HPDE6-E6E7 (cell line): ENCODE data around the gene ADAMTS2.
"Not testable (repeated sequence)": the region's sequence is repeated elsewhere in the genome, so short reads cannot be mapped to it uniquely, and the experiment has no call there.

Experiments
- DNase-seq: peaks from one replicate; pipeline ENCODE4 v3.0.0; 2011; ENCODE audit warnings: missing footprints; ENCODE audit errors: extremely low spot score

Gene ADAMTS2

DNA sequence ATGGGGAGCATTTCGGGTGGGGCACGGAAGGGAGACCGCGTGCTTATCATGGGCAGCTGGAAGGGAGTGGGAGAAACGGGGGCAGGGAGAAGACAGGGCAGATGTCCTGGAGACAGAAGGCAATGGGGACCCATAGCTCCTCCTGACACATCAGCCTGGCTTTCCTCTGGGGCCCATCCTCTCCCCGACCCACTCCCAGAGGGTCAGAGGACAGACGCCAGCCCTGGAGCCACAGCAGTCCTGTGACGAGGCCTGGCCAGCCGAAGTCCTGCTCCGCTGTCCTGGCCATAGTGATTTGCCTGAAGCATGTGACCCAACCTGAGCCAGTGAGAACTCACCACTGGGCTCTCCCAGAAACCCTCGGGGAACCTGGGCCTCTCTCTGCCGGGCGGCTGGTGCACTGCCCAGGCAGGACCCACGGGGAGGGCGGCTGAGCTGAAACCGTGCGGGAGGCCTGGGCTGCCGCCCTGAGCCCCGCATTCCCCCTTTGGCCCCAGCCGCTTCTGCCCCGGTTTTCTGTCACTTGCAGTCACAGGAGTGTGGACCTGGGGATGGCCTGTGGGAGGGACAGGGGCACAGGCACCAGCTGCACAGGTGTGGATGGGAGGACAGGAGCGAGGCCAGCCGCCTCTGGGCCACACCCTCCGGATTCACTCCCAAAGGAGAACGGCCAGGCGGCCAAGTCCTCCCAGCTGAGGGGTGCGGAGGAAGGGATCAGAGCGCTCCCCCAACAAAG is 19.8 kb downstream of the ADAMTS2 start:
- DNase-seq, result no peak

DNA sequence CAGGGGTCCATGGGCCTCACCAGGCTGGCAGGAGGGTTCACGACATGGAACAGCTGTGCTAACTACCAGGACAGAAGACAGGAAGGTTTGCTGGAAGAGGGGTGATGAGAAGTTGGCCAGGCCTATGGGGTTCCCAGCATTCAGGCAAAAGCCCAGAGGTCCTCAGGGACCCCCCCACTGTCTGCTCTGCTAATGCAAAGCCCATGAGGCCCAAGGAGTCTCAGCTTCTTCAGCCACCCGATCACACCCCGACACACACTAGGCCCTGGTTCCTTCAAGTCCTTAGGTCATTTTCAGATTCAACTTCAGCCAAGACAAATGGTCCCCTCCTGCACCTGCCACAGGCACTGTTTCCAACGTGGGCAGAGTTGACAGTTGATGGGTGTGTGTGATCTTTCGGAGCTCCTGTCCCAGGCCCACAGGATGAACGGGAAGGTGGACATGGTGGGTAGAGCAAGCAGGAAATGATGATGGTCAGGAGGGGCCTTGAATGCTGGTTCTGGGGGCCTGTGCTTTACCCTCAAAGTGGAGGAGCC is 20.4 kb downstream of the ADAMTS2 start:
- no peak for DNase-seq

DNA sequence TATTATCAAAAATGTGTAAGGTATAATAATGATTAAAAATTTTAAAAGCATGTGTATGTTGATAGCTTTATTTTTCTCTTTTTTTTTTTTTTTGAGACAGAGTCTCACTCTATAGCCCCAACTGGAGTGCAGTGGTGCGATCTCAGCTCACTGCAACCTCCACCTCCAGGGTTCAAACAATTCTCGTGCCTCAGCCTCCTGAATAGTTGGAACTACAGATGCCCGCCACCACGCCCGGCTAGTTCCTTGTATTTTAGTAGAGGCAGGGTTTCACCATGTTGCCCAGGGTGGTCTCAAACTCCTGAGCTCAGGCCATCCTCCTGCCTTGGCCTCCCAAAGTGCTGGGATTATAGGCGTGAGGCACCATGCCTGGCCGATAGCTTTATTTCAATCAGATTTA is 20.9 kb downstream of the ADAMTS2 start:
- not testable (repeated sequence) for DNase-seq

DNA sequence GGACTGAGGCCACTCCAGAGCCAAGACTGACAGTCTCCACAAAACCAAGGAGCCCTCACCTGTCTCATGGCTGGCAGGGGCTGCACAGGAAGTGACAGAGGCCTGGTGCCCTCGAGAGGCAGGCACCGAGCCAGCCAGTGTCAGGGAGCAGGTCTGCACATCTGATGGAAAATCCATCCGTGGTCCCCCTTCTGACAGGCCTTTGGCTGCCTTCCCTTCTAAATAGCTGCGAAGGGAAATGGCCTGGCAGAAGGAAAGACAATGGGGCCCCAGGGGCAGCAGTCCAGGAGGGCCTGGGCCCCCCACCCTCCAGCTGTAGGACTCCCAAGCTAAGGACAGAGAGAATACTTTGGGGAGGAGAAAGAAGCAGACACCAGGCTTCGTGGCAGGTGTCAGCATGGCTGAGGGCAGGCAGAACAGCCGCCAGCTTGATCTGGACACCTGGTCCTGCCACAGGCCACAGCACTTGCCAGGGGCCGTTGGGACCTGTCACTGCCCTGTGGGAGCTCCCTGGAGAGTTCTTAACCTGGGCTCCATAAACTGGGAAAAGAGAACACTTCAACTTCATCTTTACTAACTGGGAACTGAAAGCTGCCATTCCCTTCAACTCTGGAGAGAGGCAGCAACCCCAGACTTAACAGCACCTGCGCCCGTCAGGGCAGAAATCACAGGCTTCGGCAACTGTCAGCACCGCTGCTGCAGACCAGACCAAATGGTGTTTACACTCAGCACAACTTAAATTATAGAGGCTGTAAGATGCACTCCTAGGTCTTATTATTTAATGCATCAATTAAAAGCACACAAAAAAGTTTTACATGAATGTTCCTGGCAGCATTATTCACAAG is 22.0 kb downstream of the ADAMTS2 start:
- DNase-seq, result no peak

DNA sequence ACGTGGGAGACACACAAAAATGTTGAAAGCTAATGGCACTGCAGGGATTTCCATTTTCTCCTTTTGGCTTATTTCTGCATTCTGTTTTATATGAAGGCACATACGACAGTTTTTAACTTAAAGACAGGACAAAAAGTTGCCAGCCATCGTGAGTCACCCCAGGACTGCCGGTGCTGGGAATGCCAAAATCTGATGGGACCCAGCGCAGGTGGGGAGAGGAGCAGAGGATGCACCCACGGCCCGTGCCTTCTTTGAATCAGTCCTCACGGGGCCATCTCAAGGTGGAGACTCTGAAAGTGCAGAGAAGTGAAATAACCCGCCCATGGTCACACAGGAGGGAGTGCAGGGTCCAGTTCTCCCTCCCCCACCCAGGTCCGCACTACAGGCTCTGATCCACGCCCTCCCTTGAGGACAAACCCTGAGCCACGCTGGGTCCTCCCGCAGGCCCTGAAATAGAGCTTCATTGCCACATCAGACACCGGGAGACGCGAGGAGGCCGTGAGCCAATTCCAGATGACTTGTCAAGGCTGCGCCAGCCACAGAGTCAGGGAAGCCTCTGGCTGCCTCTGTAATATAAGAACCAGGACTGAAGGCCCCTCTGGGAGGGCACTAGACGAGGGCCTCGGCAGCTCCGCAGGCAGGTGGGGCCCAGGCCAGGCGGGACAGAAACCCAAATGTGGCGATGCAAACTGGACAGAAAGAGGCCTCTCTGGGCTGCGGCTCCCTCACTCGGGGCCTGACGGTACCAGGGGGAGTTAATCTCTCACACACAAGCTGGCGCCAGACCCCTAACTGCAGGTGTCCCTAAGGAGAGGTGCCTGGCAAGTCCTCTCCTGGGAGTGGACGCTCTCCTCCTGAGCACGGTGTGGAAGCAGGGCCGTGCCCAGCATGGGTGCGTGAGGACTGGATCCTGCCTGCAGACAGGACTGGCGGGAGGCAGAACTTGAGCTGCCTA is 22.9 kb downstream of the ADAMTS2 start:
- DNase-seq, result no peak

DNA sequence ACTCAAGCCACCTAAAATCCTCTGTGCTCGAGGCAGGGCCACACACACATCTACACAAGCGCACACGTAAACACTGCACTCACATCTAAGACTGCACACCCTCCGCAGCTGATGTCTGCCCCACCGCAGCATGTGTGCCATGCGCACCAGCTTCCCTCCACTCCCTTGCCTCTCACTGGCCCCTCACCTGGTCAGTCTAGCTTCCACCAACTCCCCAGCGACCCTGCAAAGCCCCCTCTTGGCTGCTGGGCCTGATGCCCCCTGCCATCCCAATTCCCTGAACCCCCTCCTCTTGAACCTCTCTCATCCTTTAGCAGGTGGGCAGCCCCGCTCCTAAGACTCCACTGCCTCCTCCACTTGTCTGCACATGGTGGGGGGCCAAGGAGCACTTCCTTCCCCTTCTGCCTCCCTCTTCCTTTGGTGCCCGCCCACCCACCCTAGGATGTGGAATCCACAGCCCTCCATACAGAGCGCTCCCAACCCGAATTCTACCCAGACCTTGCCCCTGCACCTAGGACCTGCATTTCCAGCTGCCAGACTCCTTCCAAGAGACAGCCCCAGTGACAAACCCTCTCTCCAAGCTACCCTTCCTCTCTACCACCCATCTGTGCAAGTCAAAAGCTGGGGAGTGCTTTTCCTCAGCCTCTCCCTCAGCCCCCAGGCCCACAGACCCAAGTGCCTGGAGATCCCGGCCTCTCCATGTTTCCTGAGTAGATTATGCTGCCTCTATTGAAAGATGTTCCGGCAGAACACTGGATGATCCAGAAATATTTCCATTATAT is 23.9 kb downstream of the ADAMTS2 start:
- DNase-seq, result no peak

DNA sequence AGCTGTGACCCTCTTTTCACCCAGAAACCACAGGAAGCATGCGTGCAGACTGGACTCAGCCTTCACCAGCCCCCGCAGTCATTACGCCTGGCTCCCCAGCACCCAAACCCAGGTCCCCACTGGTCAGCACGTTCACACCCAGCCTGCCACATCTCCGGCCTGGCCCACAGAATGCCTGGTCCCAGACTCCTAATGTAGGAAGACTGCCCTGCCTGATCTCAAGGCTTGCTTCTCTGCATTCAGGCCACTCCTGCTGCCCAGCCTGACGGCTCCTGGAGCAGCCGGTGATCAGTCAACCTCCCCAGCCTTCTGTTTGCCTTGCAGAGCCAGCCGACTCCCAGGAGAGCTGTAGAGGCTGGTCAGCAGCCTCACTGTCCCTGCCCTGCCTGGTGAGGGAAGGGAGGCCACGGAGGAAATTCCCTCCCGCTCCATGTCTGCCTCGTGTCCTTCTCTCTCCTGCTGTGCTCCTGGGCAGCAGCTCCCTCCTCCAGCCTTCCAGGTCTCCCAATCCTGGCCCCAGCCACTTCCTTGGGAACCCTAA is 25.4 kb downstream of the ADAMTS2 start:
- DNase-seq, result no peak

DNA sequence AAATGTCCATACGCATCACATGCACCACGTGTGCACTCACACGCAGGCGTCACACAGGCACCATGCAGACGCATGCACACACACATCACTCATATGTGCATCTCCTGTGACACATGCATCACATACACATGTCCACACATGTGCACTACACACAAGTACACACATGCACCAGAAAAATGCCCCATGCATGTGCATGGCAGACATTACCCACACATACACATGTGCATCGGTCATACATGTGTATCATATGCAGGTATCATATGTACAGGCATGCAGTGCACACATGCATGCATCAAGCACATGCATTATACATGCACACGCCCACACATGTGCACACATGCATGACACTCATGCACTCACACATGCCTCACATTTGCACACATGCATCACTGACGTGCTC is 26.1 kb downstream of the ADAMTS2 start:
- no peak for DNase-seq

DNA sequence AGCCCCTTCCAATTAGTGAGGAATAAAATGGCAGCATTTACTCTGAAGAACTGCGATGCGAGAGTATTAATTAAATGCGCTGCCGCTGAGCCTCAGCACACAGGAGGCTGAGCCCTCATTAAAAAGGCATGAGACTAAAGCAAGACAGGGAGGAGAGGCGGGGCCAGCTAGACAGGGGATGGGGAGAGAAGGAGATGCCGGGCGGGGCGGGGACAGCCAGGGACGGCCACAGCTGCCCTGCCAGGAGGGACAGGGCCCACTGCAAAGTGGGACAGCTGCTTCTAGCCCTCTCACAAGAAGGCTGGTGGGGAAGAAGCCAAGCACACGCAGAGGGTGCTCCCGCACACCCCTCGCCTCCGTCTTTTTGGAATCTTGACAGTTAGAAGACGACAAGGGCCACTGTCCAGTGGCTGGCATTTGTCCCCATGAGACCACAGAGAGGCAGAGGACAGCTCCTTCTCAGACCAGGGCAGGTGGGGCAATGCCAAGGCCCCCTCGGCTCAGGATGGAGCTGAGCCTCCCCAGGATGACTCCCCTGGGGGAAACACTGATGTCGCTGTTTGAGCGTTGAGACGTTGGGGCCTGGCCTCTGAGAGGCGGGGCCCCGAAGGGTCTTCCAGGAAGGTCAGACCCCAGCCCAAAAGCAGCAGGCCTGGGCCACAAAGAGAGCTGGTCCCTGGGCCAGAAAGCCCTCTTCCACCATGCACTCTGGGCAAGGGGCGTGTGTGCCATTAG is 26.9 kb downstream of the ADAMTS2 start:
- DNase-seq, result no peak

DNA sequence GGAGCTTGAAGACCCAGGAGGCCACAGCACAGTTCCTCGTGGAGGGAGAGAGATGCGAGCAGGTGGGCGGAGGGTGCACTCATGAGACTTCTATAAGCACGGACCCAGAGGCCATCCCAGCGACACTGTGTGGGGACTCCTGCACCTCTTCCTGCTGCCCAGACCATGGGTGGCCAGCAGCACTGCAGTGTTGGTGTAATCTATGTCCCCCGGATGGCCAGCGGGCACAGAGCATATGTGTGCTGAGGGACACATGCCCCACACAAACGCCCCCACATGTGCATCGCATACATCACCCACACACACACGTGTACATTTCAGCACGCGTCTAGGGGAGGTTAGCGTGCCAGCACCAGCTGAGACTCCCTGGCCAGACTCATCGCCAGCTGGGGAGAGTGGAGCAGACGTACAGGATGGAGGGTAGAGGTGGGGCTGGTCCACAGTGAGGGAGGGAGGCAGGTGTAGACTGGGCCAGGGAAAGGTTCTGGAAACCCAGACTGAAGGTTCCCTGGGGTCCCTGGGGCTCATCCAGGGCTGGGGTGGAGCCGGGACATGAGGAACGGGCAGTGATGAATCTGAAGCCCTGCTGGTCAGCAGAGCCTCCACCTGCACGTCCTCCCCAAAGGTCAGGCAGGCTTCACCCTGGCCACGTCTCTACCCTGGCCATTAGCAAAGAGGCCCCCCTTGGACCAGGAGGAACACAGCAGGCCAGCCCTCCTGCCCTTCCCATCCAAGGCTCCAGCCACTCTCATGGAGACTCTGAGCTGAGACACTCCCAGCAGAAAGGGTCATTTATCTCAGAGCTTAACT is 27.6 kb downstream of the ADAMTS2 start:
- no peak for DNase-seq

DNA sequence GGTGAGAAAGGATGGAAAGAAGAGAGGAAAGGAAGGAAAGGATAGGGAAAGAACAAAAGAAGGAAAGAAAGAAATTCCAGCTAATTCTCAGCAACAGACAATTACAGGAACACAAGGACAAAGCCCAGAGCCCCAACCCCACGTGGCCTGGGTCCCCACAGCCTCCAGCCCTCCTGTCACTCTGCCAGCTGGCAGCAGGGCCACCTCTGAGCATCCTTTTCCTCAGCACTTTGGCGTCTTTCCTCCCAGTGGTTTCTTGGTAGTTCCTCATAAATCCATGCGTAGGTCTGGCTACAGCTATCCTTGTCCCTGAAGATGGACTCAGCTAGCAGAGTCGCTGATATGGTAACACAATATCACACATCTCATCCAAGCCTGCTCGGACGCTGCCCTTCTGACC is 28.3 kb downstream of the ADAMTS2 start:
- DNase-seq, result no peak

DNA sequence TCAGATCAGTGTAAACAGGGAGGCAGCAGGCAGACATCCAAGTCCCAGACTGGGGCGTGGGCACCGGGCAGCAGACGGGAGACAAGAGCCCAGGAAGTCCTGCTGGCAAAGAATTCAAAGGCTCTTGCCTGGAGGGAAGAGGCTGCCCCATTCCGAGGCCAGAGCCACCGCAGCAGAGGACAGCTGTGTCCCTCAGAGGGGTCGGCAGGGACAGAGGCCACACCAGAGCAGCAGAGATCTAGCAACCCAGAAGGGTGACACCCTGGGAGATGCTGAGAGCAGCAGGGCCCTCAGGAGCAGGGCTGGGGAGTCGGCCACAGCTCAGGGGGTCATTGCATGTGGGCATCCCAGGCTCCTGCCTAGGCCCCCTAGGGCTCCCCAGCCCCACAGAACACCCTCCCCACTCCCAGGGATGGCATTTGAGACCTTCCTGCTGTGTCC is 29.1 kb downstream of the ADAMTS2 start:
- no peak for DNase-seq

DNA sequence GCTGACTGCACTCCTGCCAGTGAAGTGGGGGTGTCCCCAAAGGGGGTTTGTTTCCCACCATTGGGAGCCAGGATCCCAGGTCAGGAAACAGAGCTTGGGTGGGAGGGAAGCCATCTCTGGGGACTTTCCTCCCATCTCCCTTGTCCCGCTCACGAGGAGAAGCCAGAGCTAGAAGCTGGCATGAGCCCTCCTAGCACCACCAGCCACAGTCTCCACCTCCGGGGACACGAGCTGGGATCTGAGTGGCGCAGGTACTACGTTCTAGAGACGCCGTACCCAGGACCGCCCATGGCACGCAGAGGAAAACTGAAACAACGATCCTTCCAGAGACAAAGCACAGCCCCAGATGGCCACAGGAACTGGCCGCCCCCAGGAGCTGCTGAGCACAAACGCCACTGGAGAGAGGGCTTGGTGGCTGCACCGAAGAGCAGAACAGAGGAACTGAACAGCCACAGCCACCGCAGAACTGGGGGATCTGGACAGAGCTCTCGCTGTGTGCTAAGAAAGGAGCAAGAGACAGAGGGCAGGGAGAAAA is 29.8 kb downstream of the ADAMTS2 start:
- DNase-seq, result no peak

DNA sequence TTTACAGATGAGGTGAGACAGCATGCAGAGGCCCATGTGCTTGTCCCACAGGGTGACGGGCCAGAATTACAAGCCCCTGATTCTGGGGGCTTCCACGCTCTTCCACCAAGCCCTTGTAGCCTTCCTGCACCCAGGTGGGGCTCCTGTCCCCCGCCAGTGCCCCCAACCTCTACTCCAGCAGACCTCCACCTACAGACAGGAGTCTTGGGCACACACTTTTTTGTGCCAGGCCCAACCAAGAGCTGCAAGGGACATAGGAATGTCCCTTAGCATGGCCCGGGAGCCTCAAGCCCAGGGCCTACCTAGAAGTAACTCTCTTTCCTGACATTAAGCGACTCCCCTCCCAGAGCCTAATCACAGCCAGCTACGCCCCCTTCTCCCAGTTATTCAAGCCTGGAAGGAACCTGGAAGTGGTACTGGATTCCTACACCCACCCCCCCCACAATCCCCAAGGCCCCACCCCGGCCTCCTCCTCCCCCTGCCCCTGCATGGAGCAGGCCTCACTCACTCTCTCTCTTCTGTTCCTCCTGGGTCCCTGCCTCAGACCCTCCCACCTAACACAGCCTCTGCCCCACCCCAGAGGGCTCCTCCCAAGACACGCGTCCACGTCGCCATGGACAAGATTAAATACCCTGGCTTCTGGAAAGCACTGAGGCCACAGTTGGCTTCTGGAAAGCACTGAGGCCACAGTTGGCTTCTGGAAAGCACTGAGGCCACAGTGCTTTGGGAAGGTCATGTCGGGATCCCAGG is 30.5 kb downstream of the ADAMTS2 start:
- DNase-seq, result no peak

DNA sequence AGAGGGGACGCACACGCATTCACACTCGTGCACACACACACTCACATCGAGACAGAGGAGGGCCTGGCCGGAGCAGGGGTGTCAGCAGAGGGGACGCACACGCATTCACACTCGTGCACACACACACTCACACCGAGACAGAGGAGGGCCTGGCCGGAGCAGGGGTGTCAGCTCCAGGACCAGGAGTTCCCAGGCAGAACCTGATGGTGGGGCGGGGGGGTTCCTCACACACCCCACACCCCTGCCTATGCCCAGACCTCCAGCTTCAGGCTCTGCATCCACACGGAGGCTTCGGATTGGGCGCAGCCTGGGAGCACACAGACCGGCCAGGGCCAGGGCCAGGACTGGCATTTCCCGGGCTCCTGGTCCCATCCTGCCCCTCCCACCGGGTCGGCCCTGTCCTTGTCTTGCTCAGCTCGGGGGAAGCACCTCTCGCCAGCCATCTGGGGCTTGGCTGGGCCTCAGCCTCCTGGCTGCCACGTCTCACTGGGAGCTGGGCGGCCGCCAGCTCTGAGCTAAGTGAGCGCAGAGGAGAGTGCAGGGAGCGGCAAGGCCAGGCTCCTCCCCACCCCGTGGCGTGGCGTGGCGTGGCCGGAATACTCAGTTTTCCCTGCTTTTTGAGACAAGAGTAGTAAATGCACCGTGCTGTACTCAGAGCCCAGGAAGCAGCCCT is 31.3 kb downstream of the ADAMTS2 start:
- DNase-seq, result no peak

DNA sequence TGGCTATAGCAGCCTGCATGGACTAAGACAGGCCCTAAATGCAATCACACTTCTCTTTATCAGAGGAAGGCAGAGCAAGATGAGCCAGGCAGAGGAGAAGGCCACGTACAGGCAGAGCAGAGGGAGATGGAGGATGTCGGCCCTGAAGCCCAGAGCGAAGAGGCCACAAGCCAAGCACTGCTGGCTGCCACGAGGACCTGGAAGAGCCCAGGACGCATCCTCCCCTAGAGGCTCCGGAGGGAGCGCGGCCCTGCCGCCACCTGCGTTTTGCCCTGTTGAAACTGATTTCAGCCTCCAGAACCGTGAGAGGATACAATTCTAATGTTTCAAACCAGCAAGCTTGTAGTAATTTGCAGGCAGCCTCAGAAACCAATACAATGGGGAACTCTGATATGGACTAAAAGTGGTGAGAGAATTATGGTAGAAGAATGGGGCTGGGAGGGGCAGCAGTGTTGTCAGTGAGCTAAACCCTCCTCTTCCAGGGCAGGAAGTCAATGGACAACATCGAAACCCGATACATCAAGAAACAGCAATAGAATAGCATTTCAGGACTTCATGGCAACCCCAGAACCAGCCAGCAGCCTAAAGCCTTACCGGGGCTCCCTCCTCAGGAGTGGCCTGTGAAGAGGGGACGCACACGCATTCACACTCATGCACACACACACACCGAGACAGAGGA is 32.6 kb downstream of the ADAMTS2 start:
- DNase-seq, result no peak

DNA sequence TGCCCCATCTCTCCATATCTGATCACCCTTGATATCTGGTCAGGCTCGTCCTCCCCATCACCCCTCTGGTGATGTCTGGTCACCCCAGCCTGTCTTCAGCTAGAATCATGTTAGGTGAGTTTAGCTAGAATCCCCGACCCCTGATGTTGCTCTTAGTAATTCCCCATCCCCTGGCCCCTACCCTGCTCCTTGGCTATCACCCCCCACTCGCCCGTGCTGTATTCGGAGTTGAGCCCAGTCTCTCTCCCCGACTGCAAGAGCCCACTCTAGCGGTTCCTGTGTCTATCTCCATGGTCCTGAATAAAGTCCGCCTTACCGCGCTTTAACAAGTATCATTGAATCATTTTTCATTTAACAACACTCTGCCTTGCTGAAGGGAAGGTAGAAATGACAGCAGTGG is 33.7 kb downstream of the ADAMTS2 start:
- no peak for DNase-seq
